Measurements from ENCODE around the gene EIF5AL1. TPM values are rescaled to one million over a fixed set of nuclear protein-coding genes. Genes with fewer than 3 reads are reported as not detected.
"Not testable (repeated sequence)": the region's sequence is repeated elsewhere in the genome, so short reads cannot be mapped to it uniquely, and the experiment has no call there.

Gene EIF5AL1
- total RNA-seq, 1 donor from 2014 or later: 0.59 TPM

DNA sequence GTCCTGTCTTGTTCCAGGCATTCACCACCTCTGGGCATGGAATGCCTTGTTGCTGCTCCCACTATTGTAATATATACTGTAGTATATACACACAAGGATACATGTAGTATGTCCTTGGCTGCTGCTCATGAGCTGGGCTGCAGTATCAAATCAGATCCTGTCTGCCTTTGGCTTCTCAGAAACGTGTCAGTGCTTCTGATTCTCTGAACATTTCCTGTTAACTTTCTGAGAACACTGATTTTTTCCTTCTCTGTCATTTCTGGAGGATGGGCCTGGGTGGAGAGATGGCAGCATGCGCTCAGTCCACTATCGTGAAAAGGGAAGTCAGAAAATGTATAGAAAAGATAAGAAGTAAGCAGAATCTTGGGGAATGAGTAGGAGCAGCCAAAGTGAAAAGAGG, 35.6 kb downstream of the EIF5AL1 start:
- H3K36me3 Mint-ChIP-seq (ENCODE audit: low read depth, unreplicated experiment): no peaks in the 10 kb centered on the region
- no peaks in the 10 kb centered on the region for H3K27me3 Mint-ChIP-seq (ENCODE audit: unreplicated experiment)
- H3K27ac Mint-ChIP-seq (ENCODE audit: unreplicated experiment): no peak overlapping the region
- TF ChIP-seq, protein P1, sequence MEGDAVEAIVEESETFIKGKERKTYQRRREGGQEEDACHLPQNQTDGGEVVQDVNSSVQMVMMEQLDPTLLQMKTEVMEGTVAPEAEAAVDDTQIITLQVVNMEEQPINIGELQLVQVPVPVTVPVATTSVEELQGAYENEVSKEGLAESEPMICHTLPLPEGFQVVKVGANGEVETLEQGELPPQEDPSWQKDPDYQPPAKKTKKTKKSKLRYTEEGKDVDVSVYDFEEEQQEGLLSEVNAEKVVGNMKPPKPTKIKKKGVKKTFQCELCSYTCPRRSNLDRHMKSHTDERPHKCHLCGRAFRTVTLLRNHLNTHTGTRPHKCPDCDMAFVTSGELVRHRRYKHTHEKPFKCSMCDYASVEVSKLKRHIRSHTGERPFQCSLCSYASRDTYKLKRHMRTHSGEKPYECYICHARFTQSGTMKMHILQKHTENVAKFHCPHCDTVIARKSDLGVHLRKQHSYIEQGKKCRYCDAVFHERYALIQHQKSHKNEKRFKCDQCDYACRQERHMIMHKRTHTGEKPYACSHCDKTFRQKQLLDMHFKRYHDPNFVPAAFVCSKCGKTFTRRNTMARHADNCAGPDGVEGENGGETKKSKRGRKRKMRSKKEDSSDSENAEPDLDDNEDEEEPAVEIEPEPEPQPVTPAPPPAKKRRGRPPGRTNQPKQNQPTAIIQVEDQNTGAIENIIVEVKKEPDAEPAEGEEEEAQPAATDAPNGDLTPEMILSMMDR (IDR thresholded peaks at IDR 0.05; ENCODE audit: unreplicated experiment): no peak
- no peaks in the 10 kb centered on the region for H3K4me1 Mint-ChIP-seq (ENCODE audit: unreplicated experiment)
- DNase-seq (ENCODE audit: low spot score): no peak
- peaks cover 5% of the 10 kb centered on the region for H3K9me3 Mint-ChIP-seq (ENCODE audit: unreplicated experiment)
- no peak overlapping the region for H3K4me3 Mint-ChIP-seq (ENCODE audit: unreplicated experiment)

DNA sequence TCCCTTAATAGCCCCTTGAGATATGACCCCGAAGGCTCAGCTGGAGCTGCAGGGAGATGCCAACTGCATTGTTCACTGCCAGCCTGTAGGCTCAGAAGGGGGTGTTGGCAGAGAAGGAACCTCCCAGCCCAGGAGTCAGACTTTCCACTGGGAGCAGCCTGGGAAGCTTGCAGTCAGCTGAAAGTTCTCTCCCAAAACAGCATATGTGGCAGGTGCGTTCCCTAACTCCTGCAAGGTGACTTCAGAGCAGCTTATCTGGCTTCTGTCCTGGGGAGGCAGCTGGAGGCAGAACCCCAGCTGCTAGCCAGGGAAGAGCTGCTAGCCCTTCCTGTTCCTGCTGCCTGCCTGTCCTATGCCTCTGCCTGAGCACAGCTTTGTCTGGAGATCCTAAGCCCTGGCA, 39.8 kb downstream of the EIF5AL1 start:
- H3K36me3 Mint-ChIP-seq (ENCODE audit: low read depth, unreplicated experiment): no peaks in the 10 kb centered on the region
- TF ChIP-seq, protein P1 (IDR thresholded peaks at IDR 0.05; ENCODE audit: unreplicated experiment): no peak
- no peaks in the 10 kb centered on the region for H3K9me3 Mint-ChIP-seq (ENCODE audit: unreplicated experiment)
- no peak overlapping the region for H3K27ac Mint-ChIP-seq (ENCODE audit: unreplicated experiment)
- DNase-seq (ENCODE audit: low spot score): no peak
- H3K4me3 Mint-ChIP-seq (ENCODE audit: unreplicated experiment): no peak overlapping the region
- peaks cover 3% of the 10 kb centered on the region for H3K4me1 Mint-ChIP-seq (ENCODE audit: unreplicated experiment)
- H3K27me3 Mint-ChIP-seq (ENCODE audit: unreplicated experiment): no peaks in the 10 kb centered on the region

DNA sequence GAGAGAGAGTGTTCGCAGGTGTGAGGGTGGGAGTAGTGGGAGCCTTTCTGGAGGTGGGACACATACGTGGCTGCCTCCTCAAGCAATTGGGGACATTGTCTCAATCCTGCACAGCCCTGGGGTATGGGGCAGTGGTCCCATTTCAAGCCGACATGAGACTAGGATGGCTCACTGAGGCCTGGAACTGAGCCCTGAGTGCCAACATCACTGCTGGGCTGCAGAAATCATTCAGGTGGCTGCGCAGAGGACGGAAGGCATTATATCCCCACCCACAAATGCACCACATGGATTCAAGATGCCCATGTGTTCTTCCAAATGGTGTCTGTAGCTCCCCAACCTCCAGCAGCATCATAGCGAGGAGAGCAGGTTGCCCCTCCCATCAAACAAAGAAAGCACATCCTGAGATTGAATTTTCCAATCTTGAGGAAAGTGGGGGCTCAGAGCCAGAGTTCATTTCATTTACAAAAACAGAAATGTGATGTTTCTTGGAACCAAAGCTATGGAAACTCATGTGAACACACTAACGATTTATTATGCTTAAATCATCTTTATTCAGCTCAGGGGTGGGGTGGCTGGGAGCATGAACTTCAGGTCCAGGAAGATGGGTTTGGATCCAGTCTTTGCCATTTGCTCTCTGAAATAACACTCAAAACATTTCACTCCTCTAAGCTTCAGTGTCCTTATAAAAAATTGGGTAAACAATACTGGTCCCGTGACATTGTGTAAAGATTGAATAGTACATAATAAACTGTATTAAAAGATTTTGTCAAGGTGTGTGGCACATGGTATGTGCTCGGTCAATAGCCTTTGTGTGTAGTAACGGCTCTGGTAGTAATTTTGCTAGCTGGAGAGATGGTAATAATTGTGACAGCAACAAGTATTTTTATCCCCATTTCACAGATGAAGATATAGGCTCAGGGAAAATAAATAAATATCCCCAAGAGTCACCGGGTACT, 43.3 kb downstream of the EIF5AL1 start:
- Mint-ChIP-seq H3K4me3 (ENCODE audit: unreplicated experiment) (no peak overlapping the region), H3K9me3 (ENCODE audit: unreplicated experiment) (no peaks in the 10 kb centered on the region), H3K36me3 (ENCODE audit: low read depth, unreplicated experiment) (no peaks in the 10 kb centered on the region), H3K27me3 (ENCODE audit: unreplicated experiment) (peaks cover 2% of the 10 kb centered on the region), H3K27ac (ENCODE audit: unreplicated experiment) (no peak overlapping the region), H3K4me1 (ENCODE audit: unreplicated experiment) (peaks cover 3% of the 10 kb centered on the region)
- no peak for DNase-seq (ENCODE audit: low spot score)
- TF ChIP-seq, protein P1 (IDR thresholded peaks at IDR 0.05; ENCODE audit: unreplicated experiment): no peak

DNA sequence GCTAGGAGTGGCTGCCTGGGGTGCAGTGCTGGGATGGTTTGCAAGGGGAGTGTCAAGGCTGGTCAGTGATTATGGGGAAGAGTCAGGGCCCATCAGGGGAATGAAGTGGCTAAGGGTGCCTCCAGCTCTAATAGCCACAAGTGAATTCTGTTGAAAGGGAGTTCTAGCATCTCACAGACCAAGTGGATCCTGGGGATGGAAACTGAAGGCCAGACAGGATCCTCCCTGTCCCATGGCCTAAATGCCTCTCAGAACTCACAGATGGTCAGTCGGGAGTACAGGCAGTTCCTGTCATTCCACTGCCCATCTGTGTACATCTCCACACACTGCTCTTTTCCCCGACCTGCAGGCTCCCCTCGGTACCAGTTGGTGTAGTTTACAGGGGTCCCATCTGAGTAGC, 44.6 kb downstream of the EIF5AL1 start:
- H3K27me3 Mint-ChIP-seq (ENCODE audit: unreplicated experiment); H3K4me3 Mint-ChIP-seq (ENCODE audit: unreplicated experiment); H3K9me3 Mint-ChIP-seq (ENCODE audit: unreplicated experiment); DNase-seq (ENCODE audit: low spot score); H3K36me3 Mint-ChIP-seq (ENCODE audit: low read depth, unreplicated experiment); H3K4me1 Mint-ChIP-seq (ENCODE audit: unreplicated experiment); H3K27ac Mint-ChIP-seq (ENCODE audit: unreplicated experiment): not testable (repeated sequence)

DNA sequence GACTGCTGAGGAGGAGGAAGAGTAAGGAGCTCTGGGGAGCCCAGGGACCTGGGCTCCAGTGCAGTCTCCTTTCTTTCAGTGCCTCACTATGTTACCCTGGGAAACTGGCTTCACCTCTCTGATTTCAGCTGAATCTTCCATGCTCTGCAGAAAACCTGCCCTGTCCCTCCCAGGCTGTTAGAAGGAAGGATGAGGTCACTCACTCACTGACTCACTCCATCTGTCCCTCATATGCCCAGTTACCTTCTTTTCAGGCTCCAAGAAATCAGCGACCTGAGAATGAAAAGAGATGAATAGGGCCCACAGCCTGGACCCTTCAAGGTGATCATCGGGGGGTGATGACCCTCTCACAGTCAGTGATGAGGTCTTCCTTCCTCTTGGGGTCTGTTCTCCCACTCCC, 47.4 kb downstream of the EIF5AL1 start:
- TF ChIP-seq, protein P1 (IDR thresholded peaks at IDR 0.05; ENCODE audit: unreplicated experiment): no peak
- Mint-ChIP-seq H3K9me3 (ENCODE audit: unreplicated experiment) (no peaks in the 10 kb centered on the region), H3K4me1 (ENCODE audit: unreplicated experiment) (no peaks in the 10 kb centered on the region), H3K27me3 (ENCODE audit: unreplicated experiment) (peaks cover 2% of the 10 kb centered on the region), H3K27ac (ENCODE audit: unreplicated experiment) (no peak overlapping the region), H3K4me3 (ENCODE audit: unreplicated experiment) (no peak overlapping the region), H3K36me3 (ENCODE audit: low read depth, unreplicated experiment) (no peaks in the 10 kb centered on the region)
- DNase-seq (ENCODE audit: low spot score): no peak
